ENCODE measurements around the gene MC1R. TPM values are rescaled to one million over a fixed set of nuclear protein-coding genes. Genes with fewer than 3 reads are reported as not detected.
"Not testable (repeated sequence)": the region's sequence is repeated elsewhere in the genome, so short reads cannot be mapped to it uniquely, and the experiment has no call there.

Gene MC1R
- total RNA-seq, 2 experiments from 2014 or later: 2.0 to 2.5 TPM

- ChIA-PET CTCF (interaction anchor here (1.2 to 3.2 kb wide), 2 partner anchors 14 to 64 kb away, joined by 3 to 18 read pairs; no protein-coding TSS in a partner anchor), POLR2A (interaction anchor here (0.8 to 1.3 kb wide), 3 partner anchors 14 to 198 kb away, joined by 3 to 4 read pairs (median 3); no protein-coding TSS in a partner anchor)
- intact Hi-C loops (cut with micrococcal nuclease): no loop called here
- ATAC-seq: no peak
- Mint-ChIP-seq H3K27ac (no peak overlapping the region), H3K4me1 (ENCODE audit: low read depth) (peaks cover 30% of the 10 kb centered on the region), H3K27me3 (peaks cover 44% of the 10 kb centered on the region), H3K9me3 (no peaks in the 10 kb centered on the region), H3K4me3 (no peak overlapping the region), H3K36me3 (ENCODE audit: low read depth) (no peaks in the 10 kb centered on the region)
- DNase-seq: peak; percentile 42
- no peak for TF ChIP-seq CTCF (IDR thresholded peaks at IDR 0.05)
Measured at GRCh38 chr16:89924297-89924924, 5.7 kb downstream of the MC1R start.

- Mint-ChIP-seq H3K27me3 (peaks cover 39% of the 10 kb centered on the region), H3K4me1 (ENCODE audit: low read depth) (peaks cover 26% of the 10 kb centered on the region), H3K36me3 (ENCODE audit: low read depth) (no peaks in the 10 kb centered on the region), H3K4me3 (no peak overlapping the region), H3K27ac (no peak overlapping the region), H3K9me3 (no peaks in the 10 kb centered on the region)
- DNase-seq (no peak), ATAC-seq (no peak)
- intact Hi-C loops (cut with micrococcal nuclease): no loop called here
- no peak for TF ChIP-seq CTCF (IDR thresholded peaks at IDR 0.05)
- ChIA-PET POLR2A (interaction anchor here (0.8 to 1.3 kb wide), 3 partner anchors 14 to 198 kb away, joined by 3 to 4 read pairs (median 3); no protein-coding TSS in a partner anchor), CTCF (no interaction called here)
Measured at GRCh38 chr16:89924925-89925307, 6.3 kb downstream of the MC1R start.

- Mint-ChIP-seq H3K36me3 (ENCODE audit: low read depth) (no peaks in the 10 kb centered on the region), H3K27me3 (peaks cover 37% of the 10 kb centered on the region), H3K9me3 (no peaks in the 10 kb centered on the region), H3K4me1 (ENCODE audit: low read depth) (peaks cover 20% of the 10 kb centered on the region), H3K27ac (no peak overlapping the region), H3K4me3 (no peak overlapping the region)
- intact Hi-C loops (cut with micrococcal nuclease): no loop called here
- ChIA-PET POLR2A (interaction anchor here (0.6 to 1.3 kb wide), 3 partner anchors 15 to 88 kb away, joined by 3 to 4 read pairs (median 3); no protein-coding TSS in a partner anchor), CTCF (no interaction called here)
- no peak for ATAC-seq
- TF ChIP-seq CTCF (IDR thresholded peaks at IDR 0.05): no peak
- DNase-seq: no peak
Measured at GRCh38 chr16:89925596-89926079, 7.0 kb downstream of the MC1R start.

DNA sequence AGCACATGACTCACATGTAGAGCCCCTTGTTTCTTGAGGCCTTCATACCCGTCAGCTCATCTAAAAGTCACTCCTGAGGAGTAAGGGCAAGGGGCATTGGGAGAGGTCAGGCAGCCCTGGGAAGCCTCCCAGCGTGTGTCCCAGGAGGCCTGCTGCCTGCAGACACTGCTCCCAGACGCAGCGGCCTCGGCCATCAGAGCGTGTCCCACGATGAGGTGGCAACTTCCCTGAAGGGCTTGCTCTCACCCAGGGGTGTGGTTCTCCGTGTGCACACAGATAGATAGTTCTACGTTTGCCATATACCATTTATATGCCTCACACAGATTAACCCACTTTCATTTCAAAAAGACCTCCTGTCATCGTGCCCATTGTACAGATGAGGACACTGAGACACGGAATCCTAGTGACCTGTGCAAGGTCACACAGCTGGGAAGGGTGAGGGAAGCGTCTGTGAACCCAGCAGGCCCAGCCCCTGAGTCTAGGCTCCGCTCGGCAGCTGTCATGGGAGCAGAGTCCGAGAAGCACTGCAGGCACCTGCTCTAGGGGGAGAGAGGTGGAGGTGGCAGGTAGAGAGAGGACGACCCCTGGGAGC, 12.7 kb downstream of the MC1R start:
- Mint-ChIP-seq H3K27ac (no peak overlapping the region), H3K4me3 (no peak overlapping the region), H3K9me3 (no peaks in the 10 kb centered on the region), H3K27me3 (peaks cover 15% of the 10 kb centered on the region), H3K4me1 (ENCODE audit: low read depth) (no peaks in the 10 kb centered on the region), H3K36me3 (ENCODE audit: low read depth) (no peaks in the 10 kb centered on the region)
- ATAC-seq (no peak), DNase-seq (no peak)
- no peak for TF ChIP-seq CTCF (IDR thresholded peaks at IDR 0.05)
- CTCF ChIA-PET: no interaction called here
- POLR2A ChIA-PET: no interaction called here
- intact Hi-C loops (cut with micrococcal nuclease): no loop called here

DNA sequence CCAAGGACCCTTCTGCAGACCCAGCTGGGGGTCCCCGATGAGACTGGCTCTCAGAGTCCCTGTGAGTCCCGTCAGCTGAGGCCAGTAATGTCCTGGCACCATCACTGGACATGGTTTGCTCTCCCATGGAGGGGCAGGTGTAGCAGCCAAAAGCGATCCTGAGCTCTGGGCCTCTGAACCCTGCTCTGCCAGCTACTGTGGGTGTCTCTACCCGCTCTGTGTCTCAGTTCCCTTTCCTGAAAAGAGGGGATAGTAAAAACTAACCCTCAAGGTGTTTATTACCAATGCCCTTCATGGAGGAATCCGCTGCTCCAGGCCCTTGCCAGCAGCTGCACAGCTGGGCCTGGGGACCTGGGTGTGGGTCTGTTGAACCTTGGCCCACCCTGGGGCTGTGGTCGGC, 13.3 kb downstream of the MC1R start:
- Mint-ChIP-seq H3K4me1 (ENCODE audit: low read depth) (no peaks in the 10 kb centered on the region), H3K27me3 (peaks cover 13% of the 10 kb centered on the region), H3K9me3 (no peaks in the 10 kb centered on the region), H3K27ac (no peak overlapping the region), H3K36me3 (ENCODE audit: low read depth) (no peaks in the 10 kb centered on the region), H3K4me3 (no peak overlapping the region)
- no peak for TF ChIP-seq CTCF (IDR thresholded peaks at IDR 0.05)
- ATAC-seq: no peak
- no peak for DNase-seq
- CTCF ChIA-PET: interaction anchor here (1.7 kb wide), 1 partner anchor 22 kb away, joined by 4 read pairs; no protein-coding TSS in a partner anchor
- POLR2A ChIA-PET: no interaction called here
- intact Hi-C loops (cut with micrococcal nuclease): no loop called here

GRCh38 chr16:89934019-89934418, 15.4 kb downstream of the MC1R start:
- H3K27ac Mint-ChIP-seq; DNase-seq; intact Hi-C loops (cut with micrococcal nuclease); H3K4me3 Mint-ChIP-seq; H3K9me3 Mint-ChIP-seq; H3K4me1 Mint-ChIP-seq (ENCODE audit: low read depth); H3K36me3 Mint-ChIP-seq (ENCODE audit: low read depth); CTCF ChIA-PET; ATAC-seq; POLR2A ChIA-PET; H3K27me3 Mint-ChIP-seq: not testable (repeated sequence)

All from activated CD8-positive, alpha-beta T cell treated with anti-CD3 and anti-CD28 coated beads for 36 hours (primary cell).